ENCODE measurements around the gene CIAO2A. TPM values are rescaled to one million over a fixed set of nuclear protein-coding genes. Genes with fewer than 3 reads are reported as not detected.

Gene CIAO2A
- total RNA-seq, 2 experiments from 2014 or later: 78.7 to 84.7 TPM

- Histone ChIP-seq H3K4me2 (ENCODE audit: low read length) (no peak overlapping the region), H3K4me1 (ENCODE audit: insufficient read depth, low read length, poor library complexity, severe bottlenecking) (no peaks in the 10 kb centered on the region), H3K27ac (ENCODE audit: low read depth, low read length, poor library complexity, severe bottlenecking) (no peak overlapping the region), H3K4me3 (ENCODE audit: low read depth, low read length, poor library complexity, severe bottlenecking) (no peak overlapping the region), H4K20me1 (ENCODE audit: insufficient read depth, low read length) (no peaks in the 10 kb centered on the region), H3K79me2 (ENCODE audit: insufficient read depth, low read depth, low read length) (no peaks in the 10 kb centered on the region), H2AFZ (ENCODE audit: low read length) (no peak overlapping the region), H3K36me3 (ENCODE audit: insufficient read depth, low read length) (peaks cover 99% of the 10 kb centered on the region), H3K9me2 (ENCODE audit: insufficient read depth, low read length) (no peaks in the 10 kb centered on the region), H3K9me3 (ENCODE audit: low read length) (no peaks in the 10 kb centered on the region)
- TF ChIP-seq CTCF (conservative IDR thresholded peaks at IDR 0.05; ENCODE audit: low read length) (no peak), EZH2phosphoT487 (IDR thresholded peaks at IDR 0.05; ENCODE audit: borderline replicate concordance, low read depth, low read length) (no peak)
- BruUV-seq (replicated peaks): no TSS peak
- POLR2A ChIA-PET: interaction anchor here (0.7 to 1.1 kb wide), 2 partner anchors 8 to 655 kb away, joined by 3 read pairs; no protein-coding TSS in a partner anchor
- no peak for DNase-seq (ENCODE audit: low spot score)
- intact Hi-C loops (cut with micrococcal nuclease; ENCODE audit: unreplicated experiment): no loop called here
- CTCF ChIA-PET (ENCODE audit: unreplicated experiment): no interaction called here
These were observed 24.3 kb upstream of the CIAO2A start for GRCh38 chr15:64117759-64118487.

- no TSS peak for BruUV-seq (replicated peaks)
- Histone ChIP-seq H3K79me2 (ENCODE audit: insufficient read depth, low read depth, low read length) (peaks cover 35% of the 10 kb centered on the region; the same call in 1 of the 2 replicates), H3K27ac (ENCODE audit: low read depth, low read length, poor library complexity, severe bottlenecking) (no peak overlapping the region), H3K4me2 (ENCODE audit: low read length) (no peak overlapping the region), H3K9me3 (ENCODE audit: low read length) (no peaks in the 10 kb centered on the region), H2AFZ (ENCODE audit: low read length) (no peak overlapping the region), H4K20me1 (ENCODE audit: insufficient read depth, low read length) (no peaks in the 10 kb centered on the region), H3K9me2 (ENCODE audit: insufficient read depth, low read length) (no peaks in the 10 kb centered on the region), H3K36me3 (ENCODE audit: insufficient read depth, low read length) (peaks cover 61% of the 10 kb centered on the region), H3K4me1 (ENCODE audit: insufficient read depth, low read length, poor library complexity, severe bottlenecking) (peaks cover 16% of the 10 kb centered on the region), H3K4me3 (ENCODE audit: low read depth, low read length, poor library complexity, severe bottlenecking) (no peak overlapping the region)
- no peak for DNase-seq (ENCODE audit: low spot score)
- no peak for TF ChIP-seq EZH2phosphoT487 (IDR thresholded peaks at IDR 0.05; ENCODE audit: borderline replicate concordance, low read depth, low read length)
- TF ChIP-seq CTCF (conservative IDR thresholded peaks at IDR 0.05; ENCODE audit: low read length): no peak
- POLR2A ChIA-PET: interaction anchor here (0.7 kb wide), 1 partner anchor 9 kb away, joined by 3 read pairs; no protein-coding TSS in a partner anchor
- CTCF ChIA-PET (ENCODE audit: unreplicated experiment): no interaction called here
- intact Hi-C loops (cut with micrococcal nuclease; ENCODE audit: unreplicated experiment): no loop called here
These were observed 19.3 kb upstream of the CIAO2A start for GRCh38 chr15:64112904-64113303.
